Large intestine (tissue), 3 donors: ENCODE measurements around the gene DNAJC27. TPM values are rescaled to one million over a fixed set of nuclear protein-coding genes. Genes with fewer than 3 reads are reported as not detected.

Experiments
- DNase-seq, 2 donors: peaks; one replicate each; pipeline versions ENCODE4 v3.0.0 to v3.0.0-alpha.2; 2013
- H3K27ac ChIP-seq: one replicate; pipeline ENCODE4 v1.5.1; 2013; ENCODE audit warnings: low read length
- H3K27me3 ChIP-seq: 2 replicates; pipeline ENCODE4 v1.6.1; 2013; ENCODE audit warnings: low read length; ENCODE audit not compliant: control insufficient read depth, insufficient read depth
- H3K36me3 ChIP-seq: 2 replicates; pipeline ENCODE4 v1.6.1; 2013; ENCODE audit warnings: low read length; ENCODE audit not compliant: control insufficient read depth, insufficient read depth
- H3K4me1 ChIP-seq: one replicate; pipeline ENCODE4 v1.6.1; 2013; ENCODE audit warnings: low read length; ENCODE audit not compliant: control insufficient read depth, insufficient read depth
- H3K4me3 ChIP-seq: one replicate; pipeline ENCODE4 v1.5.1; 2013; ENCODE audit warnings: low read length
- H3K9me3 ChIP-seq: one replicate; pipeline ENCODE4 v1.6.1; 2013; ENCODE audit warnings: mild to moderate bottlenecking, low read depth, low read length, moderate library complexity; ENCODE audit not compliant: control insufficient read depth
- WGBS: methylation state at CpG from one replicate; pipeline ENCODE4 v1.1.5; 2013; ENCODE audit warnings: low lambda C conversion rate; ENCODE audit not compliant: insufficient coverage; 5-methylcytosine and 5-hydroxymethylcytosine counted together
- polyA plus RNA-seq: library from polyadenylated mRNA; unstranded; fragments of 120-200 nt; gene quantifications from one replicate; pipeline ENCODE4 v1.2.1, GENCODE V29; 2013

DNAJC27 gene
- polyA plus RNA-seq, 1 donor = 6.5 TPM

- H3K4me1 ChIP-seq = peaks cover 5% of the 10 kb centered on the region
- H3K36me3 ChIP-seq = no peaks in the 10 kb centered on the region
- no peak overlapping the region for H3K27ac ChIP-seq
- no peak overlapping the region for H3K4me3 ChIP-seq
- DNase-seq = peak in 1 of 2 donors; percentile 33
- no peaks in the 10 kb centered on the region for H3K9me3 ChIP-seq
- peaks cover 9% of the 10 kb centered on the region for H3K27me3 ChIP-seq
- no CpG with 5 or more reads among the region's 33 CpGs for WGBS
Observed at GRCh38 chr2:24926602-24927252, 45.0 kb downstream of the DNAJC27 start.

GRCh38 chr2:24926220-24926601 lies 45.5 kb downstream of the DNAJC27 start:
- Histone ChIP-seq H3K9me3 (no peaks in the 10 kb centered on the region), H3K27ac (no peak overlapping the region), H3K4me1 (peaks cover 5% of the 10 kb centered on the region), H3K36me3 (no peaks in the 10 kb centered on the region), H3K27me3 (peaks cover 9% of the 10 kb centered on the region), H3K4me3 (no peak overlapping the region)
- no peak for DNase-seq
- no CpG with 5 or more reads among the region's 14 CpGs for WGBS

- WGBS = no CpG with 5 or more reads among the region's 10 CpGs
- no peak for DNase-seq
- no peak overlapping the region for H3K4me3 ChIP-seq
- H3K27ac ChIP-seq = no peak overlapping the region
- no peaks in the 10 kb centered on the region for H3K9me3 ChIP-seq
- peaks cover 12% of the 10 kb centered on the region for H3K27me3 ChIP-seq
- peaks cover 5% of the 10 kb centered on the region for H3K4me1 ChIP-seq
- no peaks in the 10 kb centered on the region for H3K36me3 ChIP-seq
Observed at GRCh38 chr2:24925815-24926214, 45.9 kb downstream of the DNAJC27 start.

- H3K4me3 ChIP-seq = no peak overlapping the region
- no peaks in the 10 kb centered on the region for H3K36me3 ChIP-seq
- no peak overlapping the region for H3K27ac ChIP-seq
- no CpG with 5 or more reads among the region's 6 CpGs for WGBS
- peaks cover 15% of the 10 kb centered on the region for H3K27me3 ChIP-seq
- no peak for DNase-seq
- H3K9me3 ChIP-seq = no peaks in the 10 kb centered on the region
- H3K4me1 ChIP-seq = peaks cover 8% of the 10 kb centered on the region
Observed at GRCh38 chr2:24924732-24925131, 47.0 kb downstream of the DNAJC27 start.

- peaks cover 15% of the 10 kb centered on the region for H3K27me3 ChIP-seq
- H3K27ac ChIP-seq = no peak overlapping the region
- no peak overlapping the region for H3K4me3 ChIP-seq
- no peaks in the 10 kb centered on the region for H3K9me3 ChIP-seq
- no peak for DNase-seq
- H3K4me1 ChIP-seq = peaks cover 8% of the 10 kb centered on the region
- H3K36me3 ChIP-seq = no peaks in the 10 kb centered on the region
- no CpG with 5 or more reads among the region's 5 CpGs for WGBS
Observed at GRCh38 chr2:24924266-24924665, 47.5 kb downstream of the DNAJC27 start.

- DNase-seq = no peak
- peaks cover 14% of the 10 kb centered on the region for H3K4me1 ChIP-seq
- H3K9me3 ChIP-seq = no peaks in the 10 kb centered on the region
- H3K27ac ChIP-seq = no peak overlapping the region
- H3K4me3 ChIP-seq = no peak overlapping the region
- no CpG with 5 or more reads among the region's 10 CpGs for WGBS
- H3K27me3 ChIP-seq = peaks cover 15% of the 10 kb centered on the region
- H3K36me3 ChIP-seq = no peaks in the 10 kb centered on the region
Observed at GRCh38 chr2:24923106-24923505, 48.6 kb downstream of the DNAJC27 start.

GRCh38 chr2:24922556-24922955 lies 49.2 kb downstream of the DNAJC27 start:
- Histone ChIP-seq H3K4me1 (peaks cover 14% of the 10 kb centered on the region), H3K27ac (no peak overlapping the region), H3K4me3 (no peak overlapping the region), H3K27me3 (peaks cover 15% of the 10 kb centered on the region), H3K9me3 (no peaks in the 10 kb centered on the region), H3K36me3 (no peaks in the 10 kb centered on the region)
- WGBS = no CpG with 5 or more reads among the region's 1 CpG
- no peak for DNase-seq

GRCh38 chr2:24920809-24921441 lies 50.8 kb downstream of the DNAJC27 start:
- H3K27ac ChIP-seq = no peak overlapping the region
- H3K9me3 ChIP-seq = no peaks in the 10 kb centered on the region
- H3K27me3 ChIP-seq = peaks cover 11% of the 10 kb centered on the region
- 14% methylated on average over 1 of the region's 13 CpGs for WGBS
- no peak for DNase-seq
- H3K4me3 ChIP-seq = peak overlapping the region; percentile 44
- H3K4me1 ChIP-seq = peaks cover 9% of the 10 kb centered on the region
- H3K36me3 ChIP-seq = no peaks in the 10 kb centered on the region

GRCh38 chr2:24920098-24920808 lies 51.5 kb downstream of the DNAJC27 start, which contains the start of gene ADCY3:
Gene ADCY3, minus strand, starts transcription at chr2:24920237. Its CDS starts 1,250 bp downstream, at chr2:24918987.
- Histone ChIP-seq H3K9me3 (no peaks in the 10 kb centered on the region), H3K27ac (peak within 1 kb of the TSS; percentile 10), H3K36me3 (no peaks in the 10 kb centered on the region), H3K4me3 (peak within 1 kb of the TSS; percentile 47), H3K27me3 (peaks cover 11% of the 10 kb centered on the region), H3K4me1 (peaks cover 9% of the 10 kb centered on the region)
- WGBS = no CpG with 5 or more reads among the region's 103 CpGs
- peak in 1 of 2 donors; percentile 50 for DNase-seq

GRCh38 chr2:24919506-24920097 lies 52.2 kb downstream of the DNAJC27 start:
- Histone ChIP-seq H3K4me3 (peak overlapping the region; percentile 47), H3K27me3 (peaks cover 10% of the 10 kb centered on the region), H3K4me1 (peaks cover 15% of the 10 kb centered on the region), H3K36me3 (no peaks in the 10 kb centered on the region), H3K27ac (peak overlapping the region; percentile 10), H3K9me3 (no peaks in the 10 kb centered on the region)
- no CpG with 5 or more reads among the region's 76 CpGs for WGBS
- DNase-seq = peak in 1 of 2 donors; percentile 59
